Neural progenitor cell (in vitro differentiated cells): ENCODE results near the gene C2CD2L. TPM values are rescaled to one million over a fixed set of nuclear protein-coding genes. Genes with fewer than 3 reads are reported as not detected.
A peak's percentile ranks its signal among the peaks of the same experiment; 100 is the strongest.

Experiments used
- DNase-seq: peaks from one replicate; pipeline ENCODE4 v3.0.0-alpha.2; 2016; ENCODE audit warnings: low spot score
- H2AFZ ChIP-seq: fragments of 200-600 bp; sonication (generic); replicated peaks from 2 replicates; pipeline ENCODE4 v1.6.1; 2016; ENCODE audit warnings: antibody characterized with exemption
- H3F3A ChIP-seq: fragments of 200-600 bp; sonication (generic); 2 replicates; pipeline ENCODE4 v1.6.1; 2016; ENCODE audit warnings: antibody characterized with exemption, low read depth
- H3K27ac ChIP-seq: fragments of 200-600 bp; sonication (generic); 2 replicates; pipeline ENCODE4 v1.5.1; 2016; ENCODE audit warnings: mild to moderate bottlenecking
- H3K27me3 ChIP-seq: fragments of 200-600 bp; sonication (generic); 2 replicates; pipeline ENCODE4 v1.6.1; 2016; ENCODE audit warnings: mild to moderate bottlenecking, moderate library complexity
- H3K36me3 ChIP-seq: fragments of 200-600 bp; sonication (generic); 2 replicates; pipeline ENCODE4 v1.5.1; 2016
- H3K4me1 ChIP-seq: fragments of 200-600 bp; sonication (generic); 2 replicates; pipeline ENCODE4 v1.6.1; 2016; ENCODE audit warnings: mixed run types
- H3K4me2 ChIP-seq: fragments of 200-600 bp; sonication (generic); 2 replicates; pipeline ENCODE4 v1.6.1; 2016
- H3K4me3 ChIP-seq: fragments of 200-600 bp; sonication (generic); 2 replicates; pipeline ENCODE4 v1.5.1; 2016
- H3K79me2 ChIP-seq: fragments of 200-600 bp; sonication (generic); 2 replicates; pipeline ENCODE4 v1.6.1; 2016; ENCODE audit warnings: low read depth
- H3K9ac ChIP-seq: fragments of 200-600 bp; sonication (generic); 2 replicates; pipeline ENCODE4 v1.6.1; 2016
- H3K9me3 ChIP-seq: fragments of 200-600 bp; sonication (generic); 2 replicates; pipeline ENCODE4 v1.5.1; 2016; ENCODE audit warnings: low read depth
- H4K20me1 ChIP-seq: fragments of 200-600 bp; sonication (generic); 2 replicates; pipeline ENCODE4 v1.6.1; 2016; ENCODE audit warnings: low read depth
- H3K27ac Mint-ChIP-seq: 3 replicates; pipeline ENCODE4 v1.8.0; 2021; ENCODE audit warnings: mixed read lengths
- H3K27me3 Mint-ChIP-seq: 2 replicates; pipeline ENCODE4 v1.8.0; 2022; ENCODE audit warnings: low read depth, mild to moderate bottlenecking, inconsistent platforms, moderate library complexity, mixed read lengths; ENCODE audit not compliant: insufficient read depth
- H3K36me3 Mint-ChIP-seq: 3 replicates; pipeline ENCODE4 v1.8.0; 2021; ENCODE audit warnings: mixed read lengths
- H3K4me1 Mint-ChIP-seq: 3 replicates; pipeline ENCODE4 v1.8.0; 2021; ENCODE audit warnings: mixed read lengths
- H3K4me3 Mint-ChIP-seq: 3 replicates; pipeline ENCODE4 v1.8.0; 2021; ENCODE audit warnings: mild to moderate bottlenecking, moderate library complexity, mixed read lengths
- H3K9me3 Mint-ChIP-seq: 3 replicates; pipeline ENCODE4 v1.8.0; 2020; ENCODE audit warnings: mixed read lengths
- CTCF ChIP-seq: fragments of 200-600 bp; sonication (generic); IDR thresholded peaks from 2 replicates; pipeline ENCODE4 v1.5.1; 2017; ENCODE audit warnings: antibody characterized with exemption, mild to moderate bottlenecking
- EZH2 ChIP-seq: fragments of 200-600 bp; sonication (generic); IDR thresholded peaks from 2 replicates; pipeline ENCODE4 v1.6.1; 2017; ENCODE audit warnings: antibody characterized with exemption, mild to moderate bottlenecking, moderate library complexity
- EZH2phosphoT487 ChIP-seq: fragments of 200-600 bp; sonication (generic); IDR thresholded peaks from 2 replicates; pipeline ENCODE4 v1.6.1; 2017; ENCODE audit warnings: antibody characterized with exemption
- total RNA-seq: library from RNA; depleted of rRNA; stranded (reverse); fragments of >200 nt; gene quantifications from 2 replicates; pipeline ENCODE4 v1.2.3, GENCODE V29; 2015; ENCODE audit warnings: low replicate concordance

C2CD2L gene
- total RNA-seq, 1 donor from 2014 or later: 1.5 TPM

GRCh38 chr11:119108857-119109221 is 1.7 kb downstream of the C2CD2L start:
- no peak for DNase-seq
- Histone ChIP-seq H3K4me2 (peak overlapping the region; percentile 99), H3K27ac (no peak overlapping the region), H3K27me3 (peaks cover 15% of the 10 kb centered on the region), H3K79me2 (peaks cover 4% of the 10 kb centered on the region), H4K20me1 (peaks cover 4% of the 10 kb centered on the region), H3K9me3 (no peaks in the 10 kb centered on the region), H2AFZ (no peak overlapping the region), H3K36me3 (no peaks in the 10 kb centered on the region), H3F3A (peaks cover 29% of the 10 kb centered on the region), H3K4me3 (no peak overlapping the region), H3K9ac (no peak overlapping the region), H3K4me1 (peaks cover 9% of the 10 kb centered on the region)
- Mint-ChIP-seq H3K27me3 (no peaks in the 10 kb centered on the region), H3K27ac (no peak overlapping the region), H3K36me3 (peaks cover 4% of the 10 kb centered on the region), H3K4me3 (peak overlapping the region; percentile 88), H3K4me1 (peaks cover 28% of the 10 kb centered on the region), H3K9me3 (no peaks in the 10 kb centered on the region)
- TF ChIP-seq CTCF (no peak), EZH2 (no peak)

GRCh38 chr11:119109843-119110242 is 2.7 kb downstream of the C2CD2L start:
- no peaks in the 10 kb centered on the region for H3K9me3 ChIP-seq
- no peak overlapping the region for H3K4me2 ChIP-seq
- Mint-ChIP-seq H3K9me3 (no peaks in the 10 kb centered on the region), H3K4me1 (peaks cover 24% of the 10 kb centered on the region), H3K4me3 (no peak overlapping the region), H3K36me3 (peaks cover 4% of the 10 kb centered on the region), H3K27me3 (no peaks in the 10 kb centered on the region), H3K27ac (no peak overlapping the region)
- H3K79me2 ChIP-seq: peaks cover 4% of the 10 kb centered on the region
- no peak for DNase-seq
- H3K4me3 ChIP-seq: no peak overlapping the region
- H3K9ac ChIP-seq: no peak overlapping the region
- TF ChIP-seq EZH2phosphoT487 (no peak), CTCF (no peak), EZH2 (no peak)
- H3K4me1 ChIP-seq: peaks cover 9% of the 10 kb centered on the region
- H3K27ac ChIP-seq: no peak overlapping the region
- peaks cover 4% of the 10 kb centered on the region for H4K20me1 ChIP-seq
- no peaks in the 10 kb centered on the region for H3K36me3 ChIP-seq
- H3K27me3 ChIP-seq: peaks cover 15% of the 10 kb centered on the region
- no peak overlapping the region for H2AFZ ChIP-seq
- peaks cover 26% of the 10 kb centered on the region for H3F3A ChIP-seq

GRCh38 chr11:119110439-119110838 is 3.3 kb downstream of the C2CD2L start:
- no peak overlapping the region for H3K9ac ChIP-seq
- no peak overlapping the region for H2AFZ ChIP-seq
- peaks cover 26% of the 10 kb centered on the region for H3F3A ChIP-seq
- H3K4me3 ChIP-seq: no peak overlapping the region
- no peak for TF ChIP-seq EZH2phosphoT487
- no peak for TF ChIP-seq CTCF
- no peak for TF ChIP-seq EZH2
- H3K27ac Mint-ChIP-seq: no peak overlapping the region
- no peak overlapping the region for H3K27ac ChIP-seq
- H3K4me1 Mint-ChIP-seq: peaks cover 24% of the 10 kb centered on the region
- H3K4me2 ChIP-seq: no peak overlapping the region
- peaks cover 15% of the 10 kb centered on the region for H3K27me3 ChIP-seq
- peaks cover 9% of the 10 kb centered on the region for H3K4me1 ChIP-seq
- no peaks in the 10 kb centered on the region for H3K9me3 Mint-ChIP-seq
- H3K36me3 ChIP-seq: no peaks in the 10 kb centered on the region
- peaks cover 4% of the 10 kb centered on the region for H3K79me2 ChIP-seq
- no peaks in the 10 kb centered on the region for H3K27me3 Mint-ChIP-seq
- no peaks in the 10 kb centered on the region for H3K9me3 ChIP-seq
- H3K36me3 Mint-ChIP-seq: peaks cover 7% of the 10 kb centered on the region
- no peak overlapping the region for H3K4me3 Mint-ChIP-seq
- DNase-seq: no peak
- peaks cover 4% of the 10 kb centered on the region for H4K20me1 ChIP-seq
